Islet precursor cell (in vitro differentiated cells): Measurements from ENCODE around the gene SPOCK2.

Experiments used
- DNase-seq: peaks from one replicate; pipeline ENCODE4 v3.0.0-alpha.2; 2018

SPOCK2 gene

DNA sequence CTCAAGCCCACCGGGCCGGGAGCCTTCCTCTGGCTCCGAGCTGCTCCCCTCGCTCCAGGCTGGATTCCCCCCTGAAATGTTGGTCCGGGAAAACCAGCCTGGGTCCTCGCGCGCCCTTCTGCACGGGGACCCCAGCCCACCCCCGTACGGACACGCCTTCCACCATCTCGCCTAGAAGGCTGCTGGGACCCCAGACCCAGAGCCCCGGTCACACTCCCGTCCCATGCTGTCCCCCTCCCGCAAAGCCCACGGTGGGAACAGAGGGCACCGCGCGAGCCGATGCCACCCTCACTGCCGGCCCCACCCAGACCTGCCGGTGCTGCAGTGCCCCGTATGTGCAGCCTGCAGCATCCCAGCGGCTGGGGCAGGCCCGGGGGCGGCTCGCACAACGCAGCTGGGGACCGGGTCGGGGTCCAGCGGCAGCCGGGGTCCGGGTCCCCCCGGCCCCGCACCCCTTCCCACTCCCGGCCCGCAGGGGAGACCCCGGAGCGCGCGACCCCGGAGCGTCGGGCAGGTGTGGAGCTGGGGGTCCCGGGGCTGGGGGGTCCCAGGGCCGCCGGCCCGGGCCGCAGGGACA is 871 bp downstream of the SPOCK2 start:
- peak; percentile 46 for DNase-seq

DNA sequence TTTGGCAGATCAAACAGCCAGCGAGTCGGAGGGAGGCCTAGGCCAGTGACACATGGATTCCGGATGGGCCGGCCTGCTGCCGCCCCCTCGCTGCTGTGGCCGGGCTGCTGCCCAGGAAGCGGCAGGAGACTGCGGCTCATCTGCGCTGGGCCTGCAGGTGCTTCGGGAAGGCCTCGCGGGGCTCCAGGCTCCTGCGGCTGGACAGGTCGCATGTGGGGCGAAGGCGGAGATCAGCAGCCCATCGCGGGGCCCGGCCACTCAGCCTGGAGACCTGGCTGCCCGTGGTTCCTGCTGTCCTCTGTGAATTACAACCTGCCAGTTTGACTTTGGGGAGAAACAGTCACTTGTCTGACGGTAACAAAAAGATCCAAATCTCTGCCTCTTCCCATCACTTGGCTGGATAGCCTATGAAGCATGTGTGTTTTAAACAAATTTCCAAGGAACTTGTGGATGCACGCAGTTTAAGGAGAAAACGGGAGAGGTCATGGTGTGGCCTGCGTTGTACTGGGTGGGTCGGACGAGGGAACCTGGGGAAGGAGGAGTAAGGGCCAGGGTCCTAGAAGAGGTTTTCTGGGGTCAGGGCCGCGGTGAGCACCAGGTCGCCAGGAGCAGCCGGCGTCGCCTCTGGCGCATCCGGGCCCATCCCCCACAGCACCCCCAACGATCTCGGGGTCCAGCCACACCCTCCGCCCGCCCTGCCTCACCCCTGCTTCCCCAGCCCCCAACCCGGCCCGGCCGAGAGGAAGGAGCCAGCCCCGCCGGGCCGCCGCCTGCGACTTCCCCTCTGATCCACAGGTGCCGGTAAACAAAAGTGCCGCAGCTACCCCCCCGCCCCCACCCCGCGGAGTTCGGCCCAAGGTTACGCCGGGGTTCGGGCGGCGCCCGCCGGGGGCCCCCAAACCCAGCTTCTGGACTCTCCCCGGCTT is 1.6 kb downstream of the SPOCK2 start:
- DNase-seq: peak; percentile 75

DNA sequence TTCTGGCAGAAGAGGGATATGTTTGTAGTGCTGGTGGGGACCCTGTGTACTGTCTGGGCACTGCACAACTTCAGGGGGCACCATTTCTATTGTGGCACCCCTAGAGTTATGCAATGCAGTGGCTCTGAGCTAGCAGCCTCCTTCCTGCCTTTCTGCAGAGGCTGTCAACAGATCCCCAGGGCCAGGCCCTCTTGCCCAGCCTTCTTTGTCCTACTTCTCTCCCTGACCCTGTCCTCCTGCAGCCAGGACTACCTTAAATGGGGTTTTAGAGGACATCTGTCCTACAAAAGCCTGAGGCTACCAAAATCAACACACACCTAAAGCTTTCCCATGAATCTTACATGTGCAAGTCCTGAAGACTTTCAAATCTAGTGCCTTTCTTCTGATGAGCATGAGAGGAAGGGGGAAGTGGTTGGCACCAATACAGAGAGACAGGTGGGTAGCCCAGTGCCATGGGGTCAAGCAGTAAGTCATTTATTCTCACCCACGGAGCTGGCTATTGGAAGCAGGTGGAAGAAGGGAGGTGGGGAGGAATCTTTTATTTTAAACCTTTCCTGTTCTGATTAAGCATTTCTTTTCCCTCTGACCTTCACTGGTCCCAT is 2.4 kb downstream of the SPOCK2 start:
- DNase-seq: no peak

DNA sequence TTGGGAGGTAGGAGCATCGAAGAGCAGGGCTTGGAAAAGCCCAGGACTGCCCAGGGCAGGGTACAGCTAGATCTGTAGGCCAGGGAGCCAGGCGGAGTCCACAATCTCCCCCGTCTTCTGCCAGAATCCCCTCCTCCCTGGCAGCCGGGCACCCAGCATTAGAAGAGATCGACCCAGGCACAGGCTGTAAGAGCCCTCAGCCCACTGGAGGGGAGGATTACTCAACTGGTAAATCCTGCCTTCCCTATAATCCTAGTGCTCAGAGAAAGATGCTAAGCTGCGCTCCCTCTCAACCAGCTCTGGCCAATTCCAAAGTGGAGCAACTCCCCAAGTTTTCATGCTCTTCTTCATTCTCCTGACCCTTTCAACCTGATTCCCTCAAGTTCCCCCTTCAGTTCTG is 3.2 kb downstream of the SPOCK2 start:
- no peak for DNase-seq

DNA sequence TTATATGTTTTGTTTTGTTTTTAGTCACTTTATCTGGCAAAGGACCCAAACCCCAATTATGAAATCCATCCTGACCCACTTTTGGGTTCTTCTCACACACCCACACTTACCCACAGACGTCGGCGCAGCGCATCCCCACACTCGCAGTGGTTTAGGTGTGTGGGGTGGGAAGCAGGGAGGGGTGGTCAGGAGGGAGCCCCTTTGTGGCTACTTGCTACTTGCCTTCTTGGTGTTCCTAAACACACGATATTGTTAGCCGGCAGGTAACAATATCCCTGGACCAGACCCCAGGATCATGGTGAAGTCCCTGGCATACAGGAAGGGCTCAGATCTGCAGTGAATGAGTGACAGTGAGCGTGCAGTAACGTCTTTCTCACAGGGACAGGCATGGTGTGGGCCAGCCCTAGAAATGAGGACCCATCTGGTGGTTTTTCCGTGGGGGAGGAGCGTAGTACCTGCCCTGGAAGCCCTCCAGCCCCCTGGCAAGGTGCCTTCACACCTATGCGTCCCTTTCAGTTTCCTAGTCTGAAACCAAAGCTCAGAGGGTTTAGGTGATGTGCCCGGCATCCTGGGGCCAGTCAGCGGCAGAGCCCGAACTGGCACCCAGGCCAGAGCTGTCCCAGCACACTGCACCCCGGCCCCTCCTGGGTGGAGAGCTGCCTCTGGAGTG is 4.4 kb downstream of the SPOCK2 start:
- DNase-seq: no peak

DNA sequence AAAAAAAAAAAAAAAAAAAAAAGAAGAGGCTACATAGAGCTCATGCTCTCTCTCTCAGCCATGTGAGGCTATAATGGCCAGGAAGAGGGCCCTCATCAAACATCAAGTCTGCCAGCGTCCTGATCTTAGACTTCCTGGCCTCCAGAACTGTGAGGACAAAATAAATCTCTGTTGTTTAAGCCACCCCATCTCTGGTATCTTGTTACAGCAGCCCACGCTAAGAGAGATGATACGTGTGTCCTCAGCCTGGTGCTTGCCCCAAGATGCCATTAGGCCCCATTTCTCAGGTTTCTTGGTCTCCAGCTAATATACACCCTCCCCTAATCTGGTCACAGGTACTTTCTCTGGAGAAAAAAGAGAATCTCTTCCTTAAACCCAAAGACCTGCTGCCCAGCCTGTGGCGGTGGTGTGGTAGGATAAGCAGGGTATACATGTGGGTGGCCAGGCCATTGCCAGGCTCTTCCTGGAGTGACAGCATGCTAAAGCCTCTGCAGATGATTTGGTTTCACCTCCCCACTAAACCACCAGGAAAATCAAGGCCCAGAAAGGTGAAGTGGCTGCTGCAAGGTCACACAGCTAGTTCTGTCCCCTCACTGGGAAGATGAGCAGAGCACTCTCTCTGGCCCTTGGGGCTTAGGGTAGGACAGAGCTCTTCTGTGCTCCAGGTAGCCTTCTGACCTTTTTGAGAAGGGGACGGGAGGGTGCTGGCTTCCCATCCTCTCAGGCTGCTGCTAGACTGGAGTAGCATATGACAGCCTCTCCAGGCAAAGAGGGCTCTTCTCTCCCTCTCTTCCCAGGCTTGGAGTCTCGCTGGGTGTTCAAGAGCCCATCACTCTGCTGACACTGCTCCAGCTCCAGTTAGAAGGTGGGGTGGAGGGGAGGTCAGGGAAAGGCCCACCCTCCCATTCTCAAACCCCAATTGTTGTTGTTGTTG is 5.2 kb downstream of the SPOCK2 start:
- DNase-seq: no peak

DNA sequence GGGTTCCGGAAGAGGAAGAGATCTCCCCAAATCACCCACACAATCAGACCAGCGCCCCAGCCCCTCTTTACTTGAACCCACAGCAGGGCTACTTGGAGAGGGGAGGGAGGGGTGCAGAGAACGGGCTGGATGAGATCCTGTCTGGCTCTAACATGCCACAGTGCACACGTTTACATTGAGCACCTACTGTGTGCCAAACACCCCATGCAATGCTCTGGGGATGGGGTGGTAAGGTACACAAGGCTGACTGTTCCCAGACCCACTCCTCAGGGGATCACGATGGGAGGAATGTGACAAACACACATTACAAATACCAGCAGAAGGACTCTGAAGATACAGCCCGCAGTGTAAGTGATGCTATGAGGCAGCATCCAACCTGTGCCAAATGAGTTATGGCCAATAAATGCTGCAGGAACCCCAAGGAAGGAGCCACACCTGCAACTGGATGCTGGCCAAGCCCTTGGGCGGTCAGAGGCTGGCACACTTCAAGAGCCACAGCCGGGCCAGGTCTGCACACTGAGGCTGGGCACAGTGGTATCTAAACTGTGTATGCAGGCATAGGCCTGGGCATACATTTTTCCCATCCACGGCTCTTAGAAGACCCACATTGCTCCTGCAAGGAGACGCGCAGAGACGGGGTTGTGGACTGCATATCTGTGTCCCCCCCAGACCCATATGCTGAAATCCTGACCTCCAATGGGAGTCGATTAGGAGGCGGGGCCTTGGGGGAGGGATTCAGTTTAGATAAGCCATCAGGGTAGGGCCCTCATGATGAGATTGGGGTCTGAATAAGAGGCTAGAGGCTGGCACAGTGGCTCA is 6.4 kb downstream of the SPOCK2 start:
- no peak for DNase-seq

DNA sequence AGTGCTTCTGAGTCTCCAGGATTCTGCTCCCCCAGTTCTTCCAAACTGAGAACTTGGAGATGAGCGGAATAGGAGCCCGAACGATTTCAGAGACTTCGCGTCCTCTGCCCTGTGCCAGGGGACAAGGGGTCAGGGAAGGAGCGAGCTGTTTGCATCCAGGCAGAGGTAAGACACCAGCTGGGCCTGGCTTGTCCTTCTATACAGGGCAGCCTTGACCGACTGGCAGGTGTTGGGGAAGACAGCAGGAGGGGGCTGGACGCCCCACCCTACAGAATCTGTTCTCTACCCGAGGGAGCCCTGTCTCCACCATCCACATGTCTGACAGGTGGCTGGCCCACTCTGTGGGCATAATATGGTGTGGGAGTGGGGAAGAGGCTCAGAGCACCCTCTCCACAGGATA is 7.1 kb downstream of the SPOCK2 start:
- DNase-seq: no peak

DNA sequence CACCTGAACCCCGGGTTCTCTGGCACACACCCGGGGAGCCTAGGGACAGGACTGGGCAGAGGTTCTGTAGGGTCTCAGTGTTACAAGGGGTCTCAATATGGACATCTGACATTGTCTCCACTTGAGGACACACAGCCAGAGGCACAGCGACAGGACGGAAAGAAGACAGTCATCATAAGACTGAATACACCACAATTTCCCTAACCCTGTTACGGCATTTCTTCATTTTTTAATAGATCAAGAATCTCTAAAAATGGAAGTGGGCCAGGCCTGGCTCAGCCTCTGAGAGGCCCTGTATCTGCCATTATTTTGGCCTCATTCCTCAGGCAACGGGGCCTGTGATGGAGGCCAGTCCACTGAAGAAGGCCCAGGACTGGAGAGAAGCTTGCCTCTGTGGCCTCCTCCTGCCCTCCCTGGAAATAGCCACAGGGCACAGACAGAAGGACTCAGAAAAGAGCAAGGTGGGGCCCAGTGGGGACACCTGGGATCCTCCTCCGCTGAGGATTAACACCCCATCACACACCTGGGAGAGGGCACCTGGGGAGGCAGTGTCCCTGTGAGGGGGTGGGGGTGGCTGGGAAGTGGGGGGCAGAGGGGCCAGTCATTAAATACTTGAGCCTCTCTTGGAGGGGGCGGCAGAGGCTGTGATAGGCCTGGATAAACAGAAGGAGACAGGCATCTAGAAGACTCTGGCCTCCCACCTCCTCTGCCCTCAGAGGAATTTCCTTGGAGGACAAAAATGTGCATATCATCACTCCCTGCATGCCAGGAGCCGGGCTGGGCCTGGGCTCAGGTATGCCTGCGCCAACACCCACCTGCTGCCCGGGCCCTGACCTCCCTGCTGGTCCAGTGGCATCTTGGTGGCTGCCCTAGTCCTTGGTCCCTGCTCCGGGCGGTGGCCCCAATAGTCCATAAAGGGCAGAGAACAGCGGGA is 8.0 kb downstream of the SPOCK2 start:
- no peak for DNase-seq

DNA sequence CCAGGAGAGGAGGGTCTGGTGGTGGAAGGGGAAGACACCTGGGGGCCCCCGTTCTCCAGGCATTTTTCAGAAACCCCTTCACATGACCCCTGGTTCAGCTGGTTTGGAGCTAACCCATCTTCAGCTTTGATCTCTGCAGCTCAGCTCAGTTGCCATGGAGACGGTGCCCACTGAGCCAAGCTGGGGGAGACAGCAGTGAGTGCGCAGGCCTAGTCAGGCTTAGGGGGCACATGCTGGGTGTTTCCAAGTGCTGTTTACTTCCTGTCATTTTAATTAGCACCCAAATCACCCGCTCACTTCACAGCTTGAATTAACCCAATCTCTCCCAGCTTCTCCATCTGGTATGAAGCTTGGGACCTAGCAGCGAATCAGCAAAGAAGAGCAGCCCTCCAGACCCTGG is 9.0 kb downstream of the SPOCK2 start:
- no peak for DNase-seq

DNA sequence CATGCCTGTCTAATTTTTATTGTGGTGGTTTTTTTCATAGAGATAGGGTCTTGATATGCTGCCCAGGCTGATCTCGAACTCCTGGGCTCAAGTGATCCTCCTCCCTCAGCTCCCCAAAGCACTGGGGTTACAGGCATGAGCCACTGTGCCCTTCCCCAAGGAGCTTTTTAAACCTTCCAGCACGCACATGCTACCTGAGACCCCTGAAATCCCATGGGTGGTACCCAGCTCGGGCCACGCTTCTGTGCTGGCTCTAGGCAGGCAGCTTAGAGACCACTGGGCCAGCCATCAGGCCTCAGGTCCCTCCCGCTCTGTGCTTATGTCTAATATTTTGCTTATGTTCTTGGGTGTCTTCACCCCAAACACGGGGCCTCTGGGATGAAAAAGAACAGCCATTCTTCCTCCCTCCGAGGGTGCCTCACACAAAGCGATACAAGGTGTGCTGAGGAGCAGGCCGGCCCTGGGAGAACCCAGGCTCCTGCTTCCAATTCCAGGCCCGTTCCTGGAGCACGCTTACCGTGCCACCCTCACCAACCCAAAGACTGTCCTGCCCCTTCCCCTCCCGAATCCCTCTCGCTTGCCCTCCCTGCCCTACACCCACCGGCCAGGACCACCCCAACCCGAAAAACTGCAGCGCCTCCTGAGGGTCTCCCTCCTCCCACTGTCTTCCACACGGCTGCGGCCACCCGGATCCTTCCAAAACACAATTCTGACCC is 10.9 kb downstream of the SPOCK2 start:
- no peak for DNase-seq

DNA sequence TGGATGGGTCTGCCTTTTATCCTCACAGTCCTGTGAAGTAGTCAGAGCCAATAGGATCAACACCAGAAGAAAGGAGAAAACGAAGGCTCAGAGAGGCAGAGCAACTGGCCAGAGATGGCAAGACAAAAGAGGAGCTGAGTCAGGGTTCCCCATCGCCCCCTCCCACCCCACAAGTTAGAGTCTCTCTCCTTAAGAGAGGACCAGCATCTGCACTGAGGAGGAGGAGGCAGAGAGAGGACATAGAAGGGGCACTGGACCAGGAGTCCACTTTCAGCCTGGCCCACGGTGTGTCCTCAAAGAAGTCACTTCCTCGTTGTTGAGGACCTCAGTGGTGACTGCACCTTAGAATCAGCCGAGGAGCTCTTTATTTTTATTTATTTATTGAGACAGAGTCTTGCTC is 11.6 kb downstream of the SPOCK2 start:
- no peak for DNase-seq

DNA sequence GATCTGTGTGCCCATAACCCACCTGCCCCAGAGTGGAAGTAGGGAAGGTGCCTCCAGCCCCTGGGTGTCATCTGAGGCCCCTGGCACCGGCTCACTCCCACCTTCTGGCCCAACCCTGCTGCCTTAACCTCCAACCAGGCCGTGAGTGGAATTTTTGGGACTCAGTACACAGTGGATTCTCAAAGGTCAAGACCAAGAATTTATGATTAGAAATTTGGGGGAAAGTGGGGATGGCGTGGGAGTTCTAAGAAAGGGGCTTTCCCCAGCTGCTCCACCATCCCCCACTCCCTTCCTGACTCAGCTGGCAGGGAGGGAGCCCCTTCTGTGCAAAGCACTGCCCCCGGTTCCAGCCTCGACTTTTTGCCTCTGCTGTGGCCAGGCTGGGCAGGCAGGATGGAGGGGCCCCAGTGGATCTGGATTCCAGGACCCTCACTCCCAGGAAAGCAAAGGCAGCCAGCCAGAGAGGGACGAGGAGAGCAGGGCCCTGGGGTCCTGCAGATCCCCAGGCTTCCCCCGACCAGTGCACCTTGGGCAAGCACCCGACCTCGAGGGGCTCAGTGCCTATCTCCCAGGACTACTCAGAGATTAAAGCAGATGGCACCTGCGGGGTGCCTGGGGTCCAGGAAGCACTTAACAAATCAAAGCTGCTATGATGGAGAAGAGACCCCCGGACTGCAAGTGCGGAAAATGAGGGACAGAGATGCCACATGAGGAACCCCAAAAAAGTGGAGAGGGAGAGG is 12.8 kb downstream of the SPOCK2 start:
- DNase-seq: no peak

DNA sequence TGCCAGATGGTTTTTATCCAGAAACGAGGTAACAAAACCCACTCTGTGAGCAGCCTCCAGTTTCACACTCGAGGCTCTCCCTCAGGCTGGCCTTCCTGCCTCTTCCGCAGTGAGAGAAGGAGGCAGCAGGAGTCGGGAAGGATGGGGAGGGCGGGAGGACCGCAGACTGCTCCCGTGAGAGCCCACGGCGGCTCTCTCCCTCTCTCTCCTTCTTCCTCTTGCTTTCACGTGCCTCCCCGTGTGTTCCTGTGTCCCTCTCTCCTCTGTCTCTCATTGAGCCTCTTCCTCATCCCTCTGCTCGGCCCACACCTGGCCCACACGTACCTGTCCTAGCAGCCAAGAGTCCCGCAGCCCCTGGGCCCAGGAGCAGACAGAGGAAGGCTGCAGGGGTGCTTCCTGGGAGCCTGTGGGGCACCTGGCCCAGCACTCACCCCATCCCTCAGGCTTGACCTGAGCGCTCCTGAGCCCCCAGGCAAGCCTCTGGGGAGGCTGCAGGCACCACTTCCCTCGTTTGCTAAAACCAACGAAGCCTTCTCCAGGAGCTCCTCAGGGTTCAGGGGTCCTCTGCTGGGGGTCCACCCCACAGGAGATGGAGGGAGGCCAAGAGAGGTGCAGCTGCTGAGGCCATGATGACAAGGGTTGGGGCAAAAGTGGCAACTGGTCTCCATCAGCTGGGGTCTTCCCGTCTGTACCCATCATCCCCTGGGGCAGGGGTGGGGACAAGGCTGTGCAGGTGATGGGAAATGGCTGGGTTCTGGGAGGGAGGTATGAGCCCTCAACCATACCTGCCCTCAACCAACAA is 13.6 kb downstream of the SPOCK2 start:
- DNase-seq: no peak

DNA sequence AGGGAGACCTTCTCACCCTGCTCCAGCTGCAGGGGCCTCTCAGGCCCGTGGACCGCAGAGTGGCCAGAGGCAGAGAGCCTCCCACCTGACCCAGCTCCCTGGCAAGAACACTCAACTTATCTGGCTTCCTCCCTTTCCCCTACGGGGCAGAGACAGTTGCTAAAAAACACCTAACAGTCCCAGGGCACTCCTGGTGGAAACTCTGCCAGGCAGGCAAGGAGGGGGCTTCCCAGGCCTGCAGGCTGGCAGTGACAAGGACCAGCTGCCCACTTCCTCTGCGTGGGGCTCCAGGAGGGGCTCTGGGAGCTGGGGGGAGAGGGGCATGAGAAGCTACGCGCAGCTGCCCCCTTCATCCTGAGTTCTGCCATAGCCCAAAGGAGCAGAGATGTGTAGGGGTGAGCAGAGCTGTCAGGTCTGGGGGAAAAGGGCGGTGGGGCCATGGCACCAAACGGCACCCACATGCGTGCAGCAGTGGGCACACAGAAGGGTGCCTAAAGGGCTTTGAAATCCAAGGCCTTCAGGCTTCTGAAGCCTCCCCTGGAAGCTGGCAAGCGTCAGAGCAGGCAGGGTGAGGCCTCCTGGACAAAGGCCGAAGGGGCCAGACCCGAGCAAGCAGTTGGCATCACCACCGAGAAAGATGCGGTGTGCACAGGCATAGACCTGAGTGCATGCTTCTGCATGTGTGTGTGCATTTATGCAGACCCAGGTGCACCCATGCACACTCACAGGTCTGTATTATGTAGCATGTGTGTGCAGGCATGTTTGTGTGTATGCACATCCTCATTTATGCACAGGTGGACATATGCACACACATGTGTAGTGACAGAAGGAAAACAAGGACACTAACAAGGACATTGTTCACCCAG is 14.4 kb downstream of the SPOCK2 start:
- DNase-seq: no peak

DNA sequence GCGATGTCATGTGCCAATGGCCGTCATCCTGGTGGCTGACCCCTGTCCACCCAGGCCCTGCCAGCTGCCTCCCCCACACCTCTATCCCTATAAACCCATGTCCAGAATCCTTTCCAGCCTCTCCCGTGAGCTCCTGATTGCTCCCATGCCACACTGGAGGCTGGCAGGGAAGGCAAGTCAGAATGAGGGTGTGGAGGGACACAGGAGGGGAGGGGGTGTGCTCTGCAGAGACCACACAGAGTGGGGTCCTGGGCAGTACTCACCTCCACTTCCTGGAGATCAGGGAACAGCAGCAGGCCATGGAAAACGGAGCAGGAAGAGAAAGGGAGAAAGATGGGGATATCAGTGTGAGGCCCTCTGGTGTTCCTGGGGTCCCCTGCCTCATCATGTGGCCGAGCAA is 15.7 kb downstream of the SPOCK2 start:
- no peak for DNase-seq

DNA sequence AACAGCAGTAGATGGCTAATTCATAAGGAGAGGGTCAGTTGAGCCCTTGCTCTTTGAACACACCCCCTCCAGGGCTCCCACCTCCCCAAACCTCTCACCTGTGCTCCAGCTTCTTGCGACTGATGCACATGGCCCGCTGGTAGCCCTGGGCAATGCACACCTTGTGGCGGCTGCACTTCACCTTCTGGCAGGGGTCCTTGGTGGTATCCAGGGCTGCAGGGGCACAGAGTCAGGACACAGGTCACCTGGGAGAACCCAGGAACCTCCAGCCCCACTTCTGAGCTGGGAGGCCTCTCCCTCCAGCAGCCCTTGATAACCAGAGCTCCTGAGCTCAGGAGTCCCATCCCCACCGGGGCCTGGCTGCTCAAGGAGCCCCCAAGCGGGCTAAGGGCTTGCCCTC is 16.3 kb downstream of the SPOCK2 start:
- no peak for DNase-seq
